ENCODE results near the gene FHIT.

DNA sequence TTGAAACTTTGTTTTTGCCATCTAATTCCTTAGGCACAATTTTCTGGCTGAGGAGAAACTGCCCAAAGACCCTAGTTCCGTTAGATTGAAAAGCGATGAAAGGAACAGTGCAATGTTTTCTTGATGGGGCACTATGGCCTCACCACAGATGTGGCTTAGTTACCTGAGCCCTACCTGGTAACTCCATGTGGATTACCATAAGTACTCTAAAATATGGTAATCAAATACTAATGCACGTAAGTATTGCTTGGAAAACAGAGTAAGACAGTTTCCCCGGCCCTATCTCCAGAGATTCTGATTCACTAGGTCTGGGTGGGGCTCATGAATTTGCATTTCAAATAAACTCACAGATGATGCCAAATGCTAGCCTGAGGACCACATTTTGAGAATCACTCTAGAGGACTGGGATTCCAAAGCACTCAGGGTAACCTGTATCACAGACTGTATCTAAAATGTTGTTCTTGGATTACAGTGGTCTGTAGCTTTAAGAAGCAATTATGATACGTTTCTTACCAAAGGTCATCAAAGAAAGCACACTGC, 806.3 kb downstream of the FHIT start:
- TF ChIP-seq POLR2A (IDR thresholded peaks at IDR 0.05) = no peak
- TF ChIP-seq, protein P1, sequence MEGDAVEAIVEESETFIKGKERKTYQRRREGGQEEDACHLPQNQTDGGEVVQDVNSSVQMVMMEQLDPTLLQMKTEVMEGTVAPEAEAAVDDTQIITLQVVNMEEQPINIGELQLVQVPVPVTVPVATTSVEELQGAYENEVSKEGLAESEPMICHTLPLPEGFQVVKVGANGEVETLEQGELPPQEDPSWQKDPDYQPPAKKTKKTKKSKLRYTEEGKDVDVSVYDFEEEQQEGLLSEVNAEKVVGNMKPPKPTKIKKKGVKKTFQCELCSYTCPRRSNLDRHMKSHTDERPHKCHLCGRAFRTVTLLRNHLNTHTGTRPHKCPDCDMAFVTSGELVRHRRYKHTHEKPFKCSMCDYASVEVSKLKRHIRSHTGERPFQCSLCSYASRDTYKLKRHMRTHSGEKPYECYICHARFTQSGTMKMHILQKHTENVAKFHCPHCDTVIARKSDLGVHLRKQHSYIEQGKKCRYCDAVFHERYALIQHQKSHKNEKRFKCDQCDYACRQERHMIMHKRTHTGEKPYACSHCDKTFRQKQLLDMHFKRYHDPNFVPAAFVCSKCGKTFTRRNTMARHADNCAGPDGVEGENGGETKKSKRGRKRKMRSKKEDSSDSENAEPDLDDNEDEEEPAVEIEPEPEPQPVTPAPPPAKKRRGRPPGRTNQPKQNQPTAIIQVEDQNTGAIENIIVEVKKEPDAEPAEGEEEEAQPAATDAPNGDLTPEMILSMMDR (IDR thresholded peaks at IDR 0.05) = no peak
